SU-DHL-6 (cell line): ENCODE results near the gene TTLL13.

Source experiments
- H2AFZ ChIP-seq: fragments of 200-600 bp; sonication (generic); 2 replicates; pipeline ENCODE4 v1.6.1; 2014; ENCODE audit warnings: low read depth, mild to moderate bottlenecking, moderate library complexity, mixed read lengths, antibody characterized with exemption, low read length; ENCODE audit not compliant: severe bottlenecking
- H3F3A ChIP-seq: fragments of 200-600 bp; shearing (Covaris generic); 2 replicates; pipeline ENCODE4 v1.6.0; 2016; ENCODE audit warnings: antibody characterized with exemption, mild to moderate bottlenecking; ENCODE audit not compliant: insufficient read depth
- H3K27ac ChIP-seq: fragments of 200-600 bp; sonication (generic); 2 replicates; pipeline ENCODE4 v1.5.1; 2016; ENCODE audit warnings: low read depth, mild to moderate bottlenecking, low read length, moderate library complexity, mixed read lengths
- H3K27me3 ChIP-seq: fragments of 200-600 bp; sonication (generic), shearing (Covaris generic); 2 replicates; pipeline ENCODE4 v1.6.0; 2014; ENCODE audit warnings: mild to moderate bottlenecking, low read length
- H3K36me3 ChIP-seq: fragments of 200-600 bp; sonication (generic); 2 replicates; pipeline ENCODE4 v1.6.1; 2014; ENCODE audit warnings: mild to moderate bottlenecking, low read length, mixed read lengths
- H3K4me2 ChIP-seq: fragments of 300-600, 200-600 bp; shearing (Covaris generic), sonication (generic); 2 replicates; pipeline ENCODE4 v1.6.0; 2014; ENCODE audit warnings: low read length, low read depth, mild to moderate bottlenecking; ENCODE audit not compliant: poor library complexity, severe bottlenecking
- H3K4me3 ChIP-seq: fragments of 200-600 bp; sonication (generic); 2 replicates; pipeline ENCODE4 v1.5.1; 2014; ENCODE audit warnings: antibody characterized with exemption, low read length, mild to moderate bottlenecking, mixed read lengths; ENCODE audit not compliant: insufficient read depth, poor library complexity, severe bottlenecking
- H3K79me2 ChIP-seq: fragments of 200-600 bp; sonication (generic); 2 replicates; pipeline ENCODE4 v1.6.1; 2014; ENCODE audit warnings: mild to moderate bottlenecking, low read length, moderate library complexity; ENCODE audit not compliant: insufficient read depth
- H3K9ac ChIP-seq: fragments of 200-600 bp; sonication (generic); 2 replicates; pipeline ENCODE4 v1.7.0; 2014; ENCODE audit warnings: mild to moderate bottlenecking, low read length
- H3K9me2 ChIP-seq: fragments of 200-600 bp; sonication (generic); replicated peaks from 2 replicates; pipeline ENCODE4 v1.6.1; 2014; ENCODE audit warnings: low read length; ENCODE audit not compliant: insufficient read depth
- H3K9me3 ChIP-seq: fragments of 200-600 bp; sonication (generic); 2 replicates; pipeline ENCODE4 v1.6.1; 2014; ENCODE audit warnings: low read length, mixed read lengths; ENCODE audit not compliant: insufficient read depth
- H4K20me1 ChIP-seq: fragments of 200-600 bp; sonication (generic); 2 replicates; pipeline ENCODE4 v1.6.1; 2014; ENCODE audit warnings: low read depth, mild to moderate bottlenecking, antibody characterized with exemption, low read length, moderate library complexity, mixed read lengths
- CTCF ChIP-seq: fragments of 200-600 bp; sonication (generic); IDR thresholded peaks from one replicate; pipeline ENCODE4 v1.5.1; 2017; ENCODE audit warnings: antibody characterized with exemption, mild to moderate bottlenecking, low read length, moderate library complexity; ENCODE audit not compliant: insufficient read depth, poor library complexity, severe bottlenecking
- EZH2phosphoT487 ChIP-seq: fragments of 200-600 bp; sonication (generic), shearing (Covaris generic); conservative IDR thresholded peaks from 2 replicates; pipeline ENCODE4 v1.6.1; 2018; ENCODE audit warnings: mild to moderate bottlenecking, antibody characterized with exemption, low read length, moderate library complexity, mixed read lengths

Gene TTLL13

GRCh38 chr15:90239371-90239770 is 10.0 kb upstream of the TTLL13 start:
- TF ChIP-seq EZH2phosphoT487 (no peak), CTCF (no peak)
- no peak overlapping the region for H2AFZ ChIP-seq

GRCh38 chr15:90240856-90241255 is 8.5 kb upstream of the TTLL13 start:
- H2AFZ ChIP-seq, result no peak overlapping the region
- H4K20me1 ChIP-seq, result no peaks in the 10 kb centered on the region
- H3K27me3 ChIP-seq, result no peaks in the 10 kb centered on the region
- H3K79me2 ChIP-seq, result no peaks in the 10 kb centered on the region
- H3K4me2 ChIP-seq, result no peak overlapping the region
- TF ChIP-seq EZH2phosphoT487 (no peak), CTCF (no peak)
- no peaks in the 10 kb centered on the region for H3K9me2 ChIP-seq
- no peak overlapping the region for H3K9ac ChIP-seq
- H3F3A ChIP-seq, result no peaks in the 10 kb centered on the region
- H3K36me3 ChIP-seq, result no peaks in the 10 kb centered on the region
- H3K27ac ChIP-seq, result no peak overlapping the region
- no peaks in the 10 kb centered on the region for H3K9me3 ChIP-seq
- H3K4me3 ChIP-seq, result no peak overlapping the region

More at GRCh38 chr15:90239371-90239770, 10.0 kb upstream of the TTLL13 start:
- Histone ChIP-seq H3K4me3 (no peak overlapping the region), H3K9me2 (no peaks in the 10 kb centered on the region), H3K36me3 (no peaks in the 10 kb centered on the region), H3K4me2 (no peak overlapping the region), H3K9ac (no peak overlapping the region), H3K27ac (no peak overlapping the region), H3K9me3 (no peaks in the 10 kb centered on the region), H3F3A (no peaks in the 10 kb centered on the region; the same call in 1 of the 2 replicates), H3K79me2 (no peaks in the 10 kb centered on the region), H4K20me1 (no peaks in the 10 kb centered on the region), H3K27me3 (no peaks in the 10 kb centered on the region)

- H3K9me3 ChIP-seq, result no peaks in the 10 kb centered on the region
- H2AFZ ChIP-seq, result no peak overlapping the region
- H3K9ac ChIP-seq, result no peak overlapping the region
- no peak overlapping the region for H3K4me3 ChIP-seq
- H3F3A ChIP-seq, result no peaks in the 10 kb centered on the region
- no peaks in the 10 kb centered on the region for H3K36me3 ChIP-seq
- H3K9me2 ChIP-seq, result no peaks in the 10 kb centered on the region
- no peaks in the 10 kb centered on the region for H4K20me1 ChIP-seq
- no peaks in the 10 kb centered on the region for H3K79me2 ChIP-seq
- no peaks in the 10 kb centered on the region for H3K27me3 ChIP-seq
- TF ChIP-seq CTCF (no peak), EZH2phosphoT487 (no peak)
- H3K4me2 ChIP-seq, result no peak overlapping the region
- H3K27ac ChIP-seq, result no peak overlapping the region
Measured at GRCh38 chr15:90241343-90242192, 7.8 kb upstream of the TTLL13 start.
